Neural progenitor cell (in vitro differentiated cells): ENCODE measurements around the gene CRIP2. TPM values are rescaled to one million over a fixed set of nuclear protein-coding genes. Genes with fewer than 3 reads are reported as not detected.

ENCODE experiments used
- DNase-seq: peaks from one replicate; pipeline ENCODE4 v3.0.0-alpha.2; 2016; ENCODE audit warnings: low spot score
- H2AFZ ChIP-seq: fragments of 200-600 bp; sonication (generic); replicated peaks from 2 replicates; pipeline ENCODE4 v1.6.1; 2016; ENCODE audit warnings: antibody characterized with exemption
- H3F3A ChIP-seq: fragments of 200-600 bp; sonication (generic); 2 replicates; pipeline ENCODE4 v1.6.1; 2016; ENCODE audit warnings: antibody characterized with exemption, low read depth
- H3K27ac ChIP-seq: fragments of 200-600 bp; sonication (generic); 2 replicates; pipeline ENCODE4 v1.5.1; 2016; ENCODE audit warnings: mild to moderate bottlenecking
- H3K27me3 ChIP-seq: fragments of 200-600 bp; sonication (generic); 2 replicates; pipeline ENCODE4 v1.6.1; 2016; ENCODE audit warnings: mild to moderate bottlenecking, moderate library complexity
- H3K36me3 ChIP-seq: fragments of 200-600 bp; sonication (generic); 2 replicates; pipeline ENCODE4 v1.5.1; 2016
- H3K4me1 ChIP-seq: fragments of 200-600 bp; sonication (generic); 2 replicates; pipeline ENCODE4 v1.6.1; 2016; ENCODE audit warnings: mixed run types
- H3K4me2 ChIP-seq: fragments of 200-600 bp; sonication (generic); 2 replicates; pipeline ENCODE4 v1.6.1; 2016
- H3K4me3 ChIP-seq: fragments of 200-600 bp; sonication (generic); 2 replicates; pipeline ENCODE4 v1.5.1; 2016
- H3K79me2 ChIP-seq: fragments of 200-600 bp; sonication (generic); 2 replicates; pipeline ENCODE4 v1.6.1; 2016; ENCODE audit warnings: low read depth
- H3K9ac ChIP-seq: fragments of 200-600 bp; sonication (generic); 2 replicates; pipeline ENCODE4 v1.6.1; 2016
- H3K9me3 ChIP-seq: fragments of 200-600 bp; sonication (generic); 2 replicates; pipeline ENCODE4 v1.5.1; 2016; ENCODE audit warnings: low read depth
- H4K20me1 ChIP-seq: fragments of 200-600 bp; sonication (generic); 2 replicates; pipeline ENCODE4 v1.6.1; 2016; ENCODE audit warnings: low read depth
- H3K27ac Mint-ChIP-seq: 3 replicates; pipeline ENCODE4 v1.8.0; 2021; ENCODE audit warnings: mixed read lengths
- H3K27me3 Mint-ChIP-seq: 2 replicates; pipeline ENCODE4 v1.8.0; 2022; ENCODE audit warnings: low read depth, mild to moderate bottlenecking, inconsistent platforms, moderate library complexity, mixed read lengths; ENCODE audit not compliant: insufficient read depth
- H3K36me3 Mint-ChIP-seq: 3 replicates; pipeline ENCODE4 v1.8.0; 2021; ENCODE audit warnings: mixed read lengths
- H3K4me1 Mint-ChIP-seq: 3 replicates; pipeline ENCODE4 v1.8.0; 2021; ENCODE audit warnings: mixed read lengths
- H3K4me3 Mint-ChIP-seq: 3 replicates; pipeline ENCODE4 v1.8.0; 2021; ENCODE audit warnings: mild to moderate bottlenecking, moderate library complexity, mixed read lengths
- H3K9me3 Mint-ChIP-seq: 3 replicates; pipeline ENCODE4 v1.8.0; 2020; ENCODE audit warnings: mixed read lengths
- CTCF ChIP-seq: fragments of 200-600 bp; sonication (generic); IDR thresholded peaks from 2 replicates; pipeline ENCODE4 v1.5.1; 2017; ENCODE audit warnings: antibody characterized with exemption, mild to moderate bottlenecking
- EZH2 ChIP-seq: fragments of 200-600 bp; sonication (generic); IDR thresholded peaks from 2 replicates; pipeline ENCODE4 v1.6.1; 2017; ENCODE audit warnings: antibody characterized with exemption, mild to moderate bottlenecking, moderate library complexity
- EZH2phosphoT487 ChIP-seq: fragments of 200-600 bp; sonication (generic); IDR thresholded peaks from 2 replicates; pipeline ENCODE4 v1.6.1; 2017; ENCODE audit warnings: antibody characterized with exemption
- total RNA-seq: library from RNA; depleted of rRNA; stranded (reverse); fragments of >200 nt; gene quantifications from 2 replicates; pipeline ENCODE4 v1.2.3, GENCODE V29; 2015; ENCODE audit warnings: low replicate concordance

Gene CRIP2
- total RNA-seq, 1 donor from 2014 or later: 0.30 TPM

- H4K20me1 ChIP-seq: peaks cover 46% of the 10 kb centered on the region
- Mint-ChIP-seq H3K27ac (no peak overlapping the region), H3K4me1 (peaks cover 11% of the 10 kb centered on the region), H3K36me3 (no peaks in the 10 kb centered on the region), H3K4me3 (no peak overlapping the region), H3K27me3 (peaks cover 1% of the 10 kb centered on the region), H3K9me3 (no peaks in the 10 kb centered on the region)
- H3K27me3 ChIP-seq: peaks cover 10% of the 10 kb centered on the region
- H3F3A ChIP-seq: peaks cover 26% of the 10 kb centered on the region
- peaks cover 23% of the 10 kb centered on the region for H3K4me1 ChIP-seq
- H3K9me3 ChIP-seq: no peaks in the 10 kb centered on the region
- H3K4me3 ChIP-seq: no peak overlapping the region
- H2AFZ ChIP-seq: no peak overlapping the region
- TF ChIP-seq CTCF (no peak), EZH2phosphoT487 (no peak), EZH2 (no peak)
- H3K9ac ChIP-seq: no peak overlapping the region
- no peaks in the 10 kb centered on the region for H3K79me2 ChIP-seq
- H3K4me2 ChIP-seq: no peak overlapping the region
- peak overlapping the region; percentile 46 for H3K27ac ChIP-seq
- no peaks in the 10 kb centered on the region for H3K36me3 ChIP-seq
- DNase-seq: no peak
Measured at GRCh38 chr14:105470350-105471296, 4.0 kb upstream of the CRIP2 start.

- Histone ChIP-seq H3K9me3 (no peaks in the 10 kb centered on the region), H2AFZ (no peak overlapping the region), H3K36me3 (no peaks in the 10 kb centered on the region), H3K27me3 (peaks cover 18% of the 10 kb centered on the region), H3K4me2 (no peak overlapping the region), H3K4me1 (peaks cover 30% of the 10 kb centered on the region), H3K79me2 (no peaks in the 10 kb centered on the region), H3K9ac (no peak overlapping the region), H3K4me3 (no peak overlapping the region), H3K27ac (peak overlapping the region; percentile 46), H3F3A (peaks cover 31% of the 10 kb centered on the region), H4K20me1 (peaks cover 51% of the 10 kb centered on the region)
- Mint-ChIP-seq H3K4me3 (no peak overlapping the region), H3K36me3 (no peaks in the 10 kb centered on the region), H3K27me3 (peaks cover 2% of the 10 kb centered on the region), H3K9me3 (no peaks in the 10 kb centered on the region), H3K27ac (no peak overlapping the region), H3K4me1 (peaks cover 15% of the 10 kb centered on the region)
- no peak for TF ChIP-seq EZH2
- TF ChIP-seq CTCF: peak; percentile 47
- peak; percentile 73 for DNase-seq
Measured at GRCh38 chr14:105471297-105471821, 3.3 kb upstream of the CRIP2 start.

- H3K27ac ChIP-seq: no peak overlapping the region
- H3K4me3 ChIP-seq: no peak overlapping the region
- H3K4me1 ChIP-seq: peaks cover 31% of the 10 kb centered on the region
Measured at GRCh38 chr14:105471823-105472485, 2.7 kb upstream of the CRIP2 start.

More at GRCh38 chr14:105471823-105472485, 2.7 kb upstream of the CRIP2 start:
- no peak for DNase-seq
- H3F3A ChIP-seq: peaks cover 31% of the 10 kb centered on the region
- H3K9me3 ChIP-seq: no peaks in the 10 kb centered on the region
- no peak overlapping the region for H3K9ac ChIP-seq
- H4K20me1 ChIP-seq: peaks cover 55% of the 10 kb centered on the region
- peaks cover 24% of the 10 kb centered on the region for H3K27me3 ChIP-seq
- no peaks in the 10 kb centered on the region for H3K79me2 ChIP-seq
- Mint-ChIP-seq H3K9me3 (no peaks in the 10 kb centered on the region), H3K4me1 (peaks cover 20% of the 10 kb centered on the region), H3K4me3 (peak overlapping the region; percentile 33), H3K27ac (no peak overlapping the region), H3K36me3 (no peaks in the 10 kb centered on the region), H3K27me3 (peaks cover 2% of the 10 kb centered on the region)
- TF ChIP-seq CTCF (no peak), EZH2 (no peak), EZH2phosphoT487 (no peak)
- H2AFZ ChIP-seq: no peak overlapping the region
- H3K4me2 ChIP-seq: no peak overlapping the region
- H3K36me3 ChIP-seq: no peaks in the 10 kb centered on the region
